Spleen (tissue), 7 donors: ENCODE results near the gene STXBP5.

Experiments
- POLR2A ChIP-seq, 3 donors: fragments of 450-650 bp; IDR thresholded peaks; one replicate each; pipeline ENCODE4 v1.5.1; 2017; ENCODE audit warnings: antibody characterized with exemption in 3 of 3, mild to moderate bottlenecking in 1 of 3
- TF ChIP-seq, protein P1 (sequence below), 11 experiments: fragments of 200-600 bp in 7 of 11; fragments of 450-650 bp in 4 of 11; sonication (generic) in 4 of 11; IDR thresholded peaks in 8 of 11; conservative IDR thresholded peaks in 3 of 11; 1 replicate in 7 of 11; 2 replicates in 4 of 11; pipeline versions ENCODE4 v1.4.0 to v1.8.0; 2016 to 2021; ENCODE audit warnings: antibody characterized with exemption in 11 of 11, inconsistent platforms in 4 of 11, mild to moderate bottlenecking in 1 of 11
- donor health status: DM: no; HTN: no; CAD: no; lungs with moderate emphysema.
- donor health status: DM: no; HTN: no; CAD: no.
- donor health status: DM: no; HTN: no; CAD: no.

DNA sequence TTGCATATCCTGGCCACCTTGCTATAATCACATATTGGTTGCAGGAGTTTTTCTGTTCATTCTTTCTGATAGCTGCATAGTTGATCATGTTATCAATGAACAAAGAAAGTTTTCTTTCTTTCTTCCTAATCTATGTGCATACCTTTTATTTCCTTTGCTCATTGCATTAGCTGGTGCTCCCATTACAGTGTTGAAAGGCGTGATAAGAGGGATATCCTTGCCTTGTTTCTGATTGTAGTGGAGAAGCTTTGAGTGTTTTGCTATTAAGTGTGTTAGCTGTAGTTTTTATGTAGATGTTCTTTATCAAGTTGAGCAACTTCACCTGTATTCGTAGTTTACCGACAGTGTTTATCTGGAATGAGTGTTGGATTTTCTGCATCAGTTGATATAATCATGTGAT is 14.6 kb downstream of the STXBP5 start:
- TF ChIP-seq POLR2A (IDR thresholded peaks at IDR 0.05), result no peak
- TF ChIP-seq, protein P1, sequence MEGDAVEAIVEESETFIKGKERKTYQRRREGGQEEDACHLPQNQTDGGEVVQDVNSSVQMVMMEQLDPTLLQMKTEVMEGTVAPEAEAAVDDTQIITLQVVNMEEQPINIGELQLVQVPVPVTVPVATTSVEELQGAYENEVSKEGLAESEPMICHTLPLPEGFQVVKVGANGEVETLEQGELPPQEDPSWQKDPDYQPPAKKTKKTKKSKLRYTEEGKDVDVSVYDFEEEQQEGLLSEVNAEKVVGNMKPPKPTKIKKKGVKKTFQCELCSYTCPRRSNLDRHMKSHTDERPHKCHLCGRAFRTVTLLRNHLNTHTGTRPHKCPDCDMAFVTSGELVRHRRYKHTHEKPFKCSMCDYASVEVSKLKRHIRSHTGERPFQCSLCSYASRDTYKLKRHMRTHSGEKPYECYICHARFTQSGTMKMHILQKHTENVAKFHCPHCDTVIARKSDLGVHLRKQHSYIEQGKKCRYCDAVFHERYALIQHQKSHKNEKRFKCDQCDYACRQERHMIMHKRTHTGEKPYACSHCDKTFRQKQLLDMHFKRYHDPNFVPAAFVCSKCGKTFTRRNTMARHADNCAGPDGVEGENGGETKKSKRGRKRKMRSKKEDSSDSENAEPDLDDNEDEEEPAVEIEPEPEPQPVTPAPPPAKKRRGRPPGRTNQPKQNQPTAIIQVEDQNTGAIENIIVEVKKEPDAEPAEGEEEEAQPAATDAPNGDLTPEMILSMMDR (IDR thresholded peaks at IDR 0.05 in 8 of 11, conservative IDR thresholded peaks at IDR 0.05 in 3 of 11), result no peak
